GM19240 (cell line): Measurements from ENCODE around the gene PRKCA.
"Not testable (repeated sequence)": the region's sequence is repeated elsewhere in the genome, so short reads cannot be mapped to it uniquely, and the experiment has no call there.

ENCODE experiments used
- DNase-seq: peaks from one replicate; pipeline ENCODE4 v3.0.0; 2011; ENCODE audit warnings: low spot score; ENCODE audit not compliant: insufficient read length

Gene PRKCA

GRCh38 chr17:66290101-66290722, 12.2 kb upstream of the PRKCA start:
- DNase-seq = no peak

- DNase-seq = no peak
Measured at GRCh38 chr17:66292353-66292752, 10.1 kb upstream of the PRKCA start.

GRCh38 chr17:66296289-66296725, 6.1 kb upstream of the PRKCA start:
- no peak for DNase-seq

GRCh38 chr17:66297443-66297842, 5.0 kb upstream of the PRKCA start:
- not testable (repeated sequence) for DNase-seq

- no peak for DNase-seq
Measured at GRCh38 chr17:66299711-66300110, 2.7 kb upstream of the PRKCA start.

GRCh38 chr17:66300956-66301355, 1.5 kb upstream of the PRKCA start:
- DNase-seq = no peak

GRCh38 chr17:66301367-66301863, 998 bp upstream of the PRKCA start:
- DNase-seq = no peak

GRCh38 chr17:66302761-66303626, 581 bp downstream of the PRKCA start:
- no peak for DNase-seq

GRCh38 chr17:66304304-66305174, 2.1 kb downstream of the PRKCA start:
- DNase-seq = no peak

GRCh38 chr17:66306446-66306845, 4.0 kb downstream of the PRKCA start:
- no peak for DNase-seq

- no peak for DNase-seq
Measured at GRCh38 chr17:66307257-66307656, 4.8 kb downstream of the PRKCA start.

GRCh38 chr17:66308856-66309255, 6.4 kb downstream of the PRKCA start:
- no peak for DNase-seq

GRCh38 chr17:66309793-66310192, 7.4 kb downstream of the PRKCA start:
- DNase-seq = no peak

GRCh38 chr17:66310528-66311148, 8.2 kb downstream of the PRKCA start:
- no peak for DNase-seq

GRCh38 chr17:66312912-66313311, 10.5 kb downstream of the PRKCA start:
- no peak for DNase-seq

- no peak for DNase-seq
Measured at GRCh38 chr17:66313325-66313724, 10.9 kb downstream of the PRKCA start.

GRCh38 chr17:66313995-66314659, 11.7 kb downstream of the PRKCA start:
- DNase-seq = no peak

GRCh38 chr17:66317629-66318028, 15.2 kb downstream of the PRKCA start:
- DNase-seq = no peak

- no peak for DNase-seq
Measured at GRCh38 chr17:66319226-66319625, 16.8 kb downstream of the PRKCA start.

GRCh38 chr17:66322764-66323163, 20.4 kb downstream of the PRKCA start:
- no peak for DNase-seq
